ENCODE results near the gene COL6A5.
"Not testable (repeated sequence)": the region's sequence is repeated elsewhere in the genome, so short reads cannot be mapped to it uniquely, and the experiment has no call there.

The COL6A5 gene

GRCh38 chr3:130428871-130429712 is 83.6 kb downstream of the COL6A5 start:
- DNase-seq (ENCODE audit: low read depth): no peak
- no peak for TF ChIP-seq CTCF (IDR thresholded peaks at IDR 0.05; ENCODE audit: low read depth, low read length, missing control alignments)
- H3K4me3 ChIP-seq (ENCODE audit: low read depth, low read length): no peak overlapping the region
- in situ Hi-C loops (cut with HindIII; ENCODE audit: low sequenced_read_pairs): no loop called here

- in situ Hi-C loops (cut with HindIII; ENCODE audit: low sequenced_read_pairs): no loop called here
- no peak overlapping the region for H3K4me3 ChIP-seq (ENCODE audit: low read depth, low read length)
- no peak for TF ChIP-seq CTCF (IDR thresholded peaks at IDR 0.05; ENCODE audit: low read depth, low read length, missing control alignments)
- no peak for DNase-seq (ENCODE audit: low read depth)
These were observed 84.2 kb downstream of the COL6A5 start for GRCh38 chr3:130429713-130430023.

- H3K4me3 ChIP-seq (ENCODE audit: low read depth, low read length): no peak overlapping the region
- in situ Hi-C loops (cut with HindIII; ENCODE audit: low sequenced_read_pairs): no loop called here
- no peak for TF ChIP-seq CTCF (IDR thresholded peaks at IDR 0.05; ENCODE audit: low read depth, low read length, missing control alignments)
- DNase-seq (ENCODE audit: low read depth): no peak
These were observed 84.8 kb downstream of the COL6A5 start for GRCh38 chr3:130430266-130430665.

- H3K4me3 ChIP-seq (ENCODE audit: low read depth, low read length); DNase-seq (ENCODE audit: low read depth); in situ Hi-C loops (cut with HindIII; ENCODE audit: low sequenced_read_pairs): not testable (repeated sequence)
These were observed 86.6 kb downstream of the COL6A5 start for GRCh38 chr3:130432086-130432485.

- TF ChIP-seq CTCF (IDR thresholded peaks at IDR 0.05; ENCODE audit: low read depth, low read length, missing control alignments): no peak
- in situ Hi-C loops (cut with HindIII; ENCODE audit: low sequenced_read_pairs): no loop called here
- H3K4me3 ChIP-seq (ENCODE audit: low read depth, low read length): no peak overlapping the region
- DNase-seq (ENCODE audit: low read depth): no peak
These were observed 87.8 kb downstream of the COL6A5 start for GRCh38 chr3:130433306-130433705.

- H3K4me3 ChIP-seq (ENCODE audit: low read depth, low read length): no peak overlapping the region
- in situ Hi-C loops (cut with HindIII; ENCODE audit: low sequenced_read_pairs): no loop called here
- DNase-seq (ENCODE audit: low read depth): no peak
- TF ChIP-seq CTCF (IDR thresholded peaks at IDR 0.05; ENCODE audit: low read depth, low read length, missing control alignments): no peak
These were observed 96.8 kb downstream of the COL6A5 start for GRCh38 chr3:130442284-130442683.

GRCh38 chr3:130446840-130447239 is 101.4 kb downstream of the COL6A5 start:
- DNase-seq (ENCODE audit: low read depth); H3K4me3 ChIP-seq (ENCODE audit: low read depth, low read length); in situ Hi-C loops (cut with HindIII; ENCODE audit: low sequenced_read_pairs): not testable (repeated sequence)

- in situ Hi-C loops (cut with HindIII; ENCODE audit: low sequenced_read_pairs); H3K4me3 ChIP-seq (ENCODE audit: low read depth, low read length); DNase-seq (ENCODE audit: low read depth): not testable (repeated sequence)
These were observed 102.7 kb downstream of the COL6A5 start for GRCh38 chr3:130448155-130448554.
